Measurements from ENCODE around the gene DCDC1.

DCDC1 gene

GRCh38 chr11:30837252-30837651, 532.3 kb downstream of the DCDC1 start:
- no peak for ATAC-seq
- DNase-seq, result no peak

DNA sequence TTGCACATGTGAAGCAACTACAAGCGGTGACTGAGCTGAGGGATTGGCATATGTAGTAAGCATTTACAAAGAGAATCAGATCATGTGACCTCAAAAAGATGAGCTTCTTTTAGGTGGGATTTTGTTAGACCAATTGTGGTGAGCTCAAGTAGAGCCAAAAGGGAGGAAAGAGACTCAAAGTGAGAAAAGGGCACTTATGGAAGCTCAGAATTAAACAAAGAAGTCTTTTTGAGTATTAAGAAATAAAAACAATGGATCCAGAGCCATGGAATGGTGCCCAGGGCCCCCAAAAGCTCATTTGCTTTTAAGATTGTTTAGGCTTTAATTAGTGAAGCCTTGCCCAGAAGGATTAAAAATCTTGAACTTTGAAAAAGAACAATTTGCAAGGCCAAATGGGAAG, 536.7 kb downstream of the DCDC1 start:
- no peak for ATAC-seq
- DNase-seq, result no peak

DNA sequence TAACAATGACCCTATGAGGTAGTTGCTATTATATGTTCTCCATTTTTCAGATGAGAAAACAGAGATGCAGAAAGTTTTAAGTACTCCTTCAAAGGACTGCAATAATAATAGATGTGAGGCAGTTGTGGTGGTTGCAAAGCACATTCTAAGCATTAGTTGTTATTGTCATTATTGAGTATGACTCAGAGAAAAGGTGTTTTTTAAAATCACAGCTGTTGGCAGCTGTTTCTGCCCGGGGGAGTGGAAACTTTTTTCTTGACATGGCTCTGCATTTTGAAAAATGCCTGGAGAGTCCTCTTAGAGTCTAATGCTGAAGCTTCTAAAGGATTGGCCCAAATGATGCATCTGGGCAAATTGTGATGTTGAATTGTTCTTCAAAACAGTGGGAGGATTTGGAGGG, 538.9 kb downstream of the DCDC1 start:
- ATAC-seq, result no peak
- DNase-seq, result no peak

GRCh38 chr11:30826911-30827310, 542.6 kb downstream of the DCDC1 start:
- ATAC-seq (no peak), DNase-seq (no peak)

DNA sequence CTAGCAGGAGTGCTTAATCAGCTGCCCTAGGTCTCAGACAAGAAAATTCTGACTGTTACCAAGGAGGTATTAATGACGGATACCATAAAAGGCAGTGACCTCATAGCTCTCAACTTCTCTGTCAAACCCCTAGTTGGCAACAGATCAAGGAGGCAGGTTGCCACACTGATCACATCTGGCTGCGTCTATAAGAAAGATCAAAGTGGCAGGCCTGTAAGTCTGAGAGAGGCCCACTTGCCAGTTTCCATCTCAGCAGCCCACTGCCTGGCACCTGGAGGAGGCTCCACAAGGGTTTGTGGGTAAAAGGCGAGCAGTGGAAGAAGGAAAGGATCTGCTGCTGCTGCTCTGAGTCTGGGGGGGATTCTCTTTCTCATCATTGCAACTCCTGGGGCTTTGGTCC, 543.8 kb downstream of the DCDC1 start:
- no peak for DNase-seq
- no peak for ATAC-seq

- no peak for DNase-seq
- ATAC-seq, result no peak
These were observed 546.4 kb downstream of the DCDC1 start for GRCh38 chr11:30823119-30823518.

DNA sequence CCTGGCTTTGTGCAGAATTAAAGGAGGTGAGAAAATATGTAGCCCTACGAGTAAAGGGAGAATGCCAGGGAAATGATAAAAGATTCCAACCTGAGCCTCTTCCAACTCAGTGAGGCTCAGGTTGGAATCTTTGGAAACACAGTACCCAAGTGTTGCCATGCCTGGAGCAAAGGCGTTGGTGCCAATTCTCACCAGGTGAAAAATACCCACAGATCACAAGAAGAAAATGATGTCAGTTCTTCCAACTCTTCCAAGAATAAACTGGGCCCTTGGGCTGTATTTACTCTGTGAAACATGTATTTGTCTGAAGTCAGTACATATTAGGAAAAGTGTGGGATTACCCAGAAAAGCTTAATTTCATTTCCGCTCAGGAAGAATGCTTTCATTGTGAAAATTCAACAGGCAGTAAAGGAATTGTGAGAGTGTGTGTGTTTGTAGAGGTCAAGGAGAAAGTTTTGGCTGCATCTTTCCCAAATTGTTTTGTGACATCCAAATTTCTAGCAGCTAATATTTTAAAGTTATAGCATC, 548.0 kb downstream of the DCDC1 start:
- no peak for DNase-seq
- no peak for ATAC-seq

GRCh38 chr11:30818721-30819120, 550.8 kb downstream of the DCDC1 start:
- ATAC-seq, result no peak
- DNase-seq, result no peak

GRCh38 chr11:30816959-30817880, 552.3 kb downstream of the DCDC1 start:
- ATAC-seq (no peak), DNase-seq (no peak)

- DNase-seq, result no peak
- ATAC-seq, result no peak
These were observed 553.9 kb downstream of the DCDC1 start for GRCh38 chr11:30815619-30816018.

DNA sequence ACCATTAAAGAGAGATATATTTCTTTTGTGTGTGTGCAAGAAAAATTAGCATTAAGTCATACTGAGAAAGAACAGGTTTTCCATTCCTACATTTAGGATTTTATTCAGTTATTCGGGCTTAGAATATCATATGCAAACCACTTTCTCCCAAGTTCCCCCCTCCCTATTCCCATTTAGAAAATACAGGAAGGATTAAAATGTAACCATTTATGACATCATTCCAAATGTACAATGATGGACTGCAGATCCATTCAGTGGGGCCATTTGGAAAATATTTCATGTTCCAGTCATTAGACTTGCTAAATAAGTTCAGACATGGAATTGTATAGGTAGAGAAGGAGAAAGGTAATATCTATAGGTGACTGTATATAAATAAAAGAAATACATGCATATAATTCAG, 554.8 kb downstream of the DCDC1 start:
- DNase-seq, result no peak
- no peak for ATAC-seq

Measured in stimulated activated naive CD8-positive, alpha-beta T cell treated with anti-CD3 and anti-CD28 coated beads, Interleukin-15, Interleukin-2, amounts not matched to agents 100 U/mL and 50 U/mL, for 24 hours (primary cell).